ENCODE data around the gene PLEKHM2.
"Not testable (repeated sequence)": the region's sequence is repeated elsewhere in the genome, so short reads cannot be mapped to it uniquely, and the experiment has no call there.

The PLEKHM2 gene, protein sequence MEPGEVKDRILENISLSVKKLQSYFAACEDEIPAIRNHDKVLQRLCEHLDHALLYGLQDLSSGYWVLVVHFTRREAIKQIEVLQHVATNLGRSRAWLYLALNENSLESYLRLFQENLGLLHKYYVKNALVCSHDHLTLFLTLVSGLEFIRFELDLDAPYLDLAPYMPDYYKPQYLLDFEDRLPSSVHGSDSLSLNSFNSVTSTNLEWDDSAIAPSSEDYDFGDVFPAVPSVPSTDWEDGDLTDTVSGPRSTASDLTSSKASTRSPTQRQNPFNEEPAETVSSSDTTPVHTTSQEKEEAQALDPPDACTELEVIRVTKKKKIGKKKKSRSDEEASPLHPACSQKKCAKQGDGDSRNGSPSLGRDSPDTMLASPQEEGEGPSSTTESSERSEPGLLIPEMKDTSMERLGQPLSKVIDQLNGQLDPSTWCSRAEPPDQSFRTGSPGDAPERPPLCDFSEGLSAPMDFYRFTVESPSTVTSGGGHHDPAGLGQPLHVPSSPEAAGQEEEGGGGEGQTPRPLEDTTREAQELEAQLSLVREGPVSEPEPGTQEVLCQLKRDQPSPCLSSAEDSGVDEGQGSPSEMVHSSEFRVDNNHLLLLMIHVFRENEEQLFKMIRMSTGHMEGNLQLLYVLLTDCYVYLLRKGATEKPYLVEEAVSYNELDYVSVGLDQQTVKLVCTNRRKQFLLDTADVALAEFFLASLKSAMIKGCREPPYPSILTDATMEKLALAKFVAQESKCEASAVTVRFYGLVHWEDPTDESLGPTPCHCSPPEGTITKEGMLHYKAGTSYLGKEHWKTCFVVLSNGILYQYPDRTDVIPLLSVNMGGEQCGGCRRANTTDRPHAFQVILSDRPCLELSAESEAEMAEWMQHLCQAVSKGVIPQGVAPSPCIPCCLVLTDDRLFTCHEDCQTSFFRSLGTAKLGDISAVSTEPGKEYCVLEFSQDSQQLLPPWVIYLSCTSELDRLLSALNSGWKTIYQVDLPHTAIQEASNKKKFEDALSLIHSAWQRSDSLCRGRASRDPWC

DNA sequence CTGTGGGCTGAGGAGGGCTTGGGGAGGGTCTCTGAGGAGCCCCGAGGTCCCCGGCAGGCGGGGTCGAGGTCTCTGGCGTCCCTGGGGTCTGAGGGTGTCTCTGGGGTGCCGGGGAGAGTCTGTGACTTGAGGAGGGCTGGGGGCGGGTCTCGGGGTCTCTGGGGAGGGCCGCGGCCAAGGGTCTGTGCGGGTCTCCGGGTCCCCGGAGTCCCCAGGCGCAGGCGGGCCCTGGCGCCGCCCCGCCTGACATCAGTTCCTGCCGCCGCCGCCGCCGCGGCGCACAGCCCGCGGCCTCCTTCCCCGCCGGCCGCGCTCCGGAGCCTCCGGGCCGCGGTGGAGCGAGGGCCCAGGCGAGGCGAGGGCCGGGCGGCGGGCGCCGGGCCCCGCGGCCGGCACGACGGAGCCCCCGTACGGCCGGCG, at the start of gene PLEKHM2:
Gene PLEKHM2 (plus strand): TSS at position 279 of the 420 bp plus-strand sequence. CDS start 239 bp downstream, outside the sequence.
- peak; percentile 60 to 70 for DNase-seq

- DNase-seq, result no peak
These were observed 47.7 kb upstream of the PLEKHM2 start for GRCh38 chr1:15636436-15636835.

GRCh38 chr1:15637826-15638225, 46.3 kb upstream of the PLEKHM2 start:
- no peak for DNase-seq

- DNase-seq, result no peak
These were observed 44.9 kb upstream of the PLEKHM2 start for GRCh38 chr1:15639262-15639661.

DNA sequence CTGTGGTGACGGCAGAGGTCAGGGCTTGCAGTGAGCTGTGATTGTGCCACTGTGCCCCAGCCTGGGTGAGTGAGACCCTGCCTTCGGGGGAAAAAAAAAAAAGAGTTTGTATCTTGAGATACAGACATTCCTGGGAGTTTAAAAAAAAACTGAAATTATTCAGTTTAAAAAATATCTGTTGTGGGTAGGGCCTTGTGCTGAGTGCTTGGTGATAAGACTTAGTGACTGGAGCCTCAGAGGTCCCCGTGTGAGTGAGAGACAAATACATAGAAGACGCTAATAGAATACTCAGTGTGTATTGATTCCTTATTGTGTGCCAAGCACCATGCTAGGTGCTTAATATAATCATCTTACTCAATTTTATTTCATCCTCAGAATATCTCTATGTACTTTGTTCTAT, 44.2 kb upstream of the PLEKHM2 start:
- DNase-seq, result no peak

- no peak for DNase-seq
These were observed 43.5 kb upstream of the PLEKHM2 start for GRCh38 chr1:15640667-15641066.

DNA sequence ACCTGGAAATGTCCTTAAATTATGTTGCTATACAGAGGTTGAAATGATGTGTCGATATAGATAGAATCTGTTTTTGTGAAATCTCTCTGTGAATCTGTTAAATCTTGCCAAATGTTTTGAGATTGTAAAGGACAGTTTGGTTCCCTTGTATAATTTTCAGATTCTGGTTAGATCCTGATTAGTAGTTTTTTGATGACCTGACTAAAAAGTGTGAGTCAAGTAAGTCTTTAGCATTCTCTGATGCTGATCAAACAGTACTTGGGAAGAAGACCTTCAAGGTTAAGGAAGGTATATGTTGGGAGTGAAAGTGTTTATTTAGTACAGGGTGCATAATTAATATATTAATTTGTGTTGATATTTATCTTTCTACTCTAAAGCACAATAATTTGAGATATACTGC, 34.2 kb upstream of the PLEKHM2 start:
- no peak for DNase-seq

DNA sequence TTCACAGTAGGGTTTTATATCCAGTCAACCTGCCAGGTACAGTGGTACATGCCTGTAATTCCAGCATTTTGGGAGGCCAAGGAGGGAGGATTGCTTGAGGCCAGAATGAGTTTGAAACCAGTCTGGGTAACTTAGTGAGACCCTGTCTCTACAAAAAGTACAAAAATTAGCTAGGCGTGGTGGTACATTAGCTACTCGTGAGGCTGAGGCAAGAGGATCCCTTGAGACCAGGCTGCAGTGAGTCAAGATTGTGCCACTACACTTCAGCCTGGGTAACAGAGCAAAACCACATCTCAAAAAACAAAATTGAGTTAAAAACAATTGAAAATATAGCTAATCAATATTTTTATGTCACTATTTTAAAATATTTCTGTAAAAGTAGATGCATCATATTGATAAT, 33.7 kb upstream of the PLEKHM2 start:
- DNase-seq, result no peak

GRCh38 chr1:15652130-15652529, 32.0 kb upstream of the PLEKHM2 start:
- DNase-seq, result not testable (repeated sequence)

- no peak for DNase-seq
These were observed 29.9 kb upstream of the PLEKHM2 start for GRCh38 chr1:15654091-15654690.

GRCh38 chr1:15656464-15656863, 27.7 kb upstream of the PLEKHM2 start:
- DNase-seq, result no peak

DNA sequence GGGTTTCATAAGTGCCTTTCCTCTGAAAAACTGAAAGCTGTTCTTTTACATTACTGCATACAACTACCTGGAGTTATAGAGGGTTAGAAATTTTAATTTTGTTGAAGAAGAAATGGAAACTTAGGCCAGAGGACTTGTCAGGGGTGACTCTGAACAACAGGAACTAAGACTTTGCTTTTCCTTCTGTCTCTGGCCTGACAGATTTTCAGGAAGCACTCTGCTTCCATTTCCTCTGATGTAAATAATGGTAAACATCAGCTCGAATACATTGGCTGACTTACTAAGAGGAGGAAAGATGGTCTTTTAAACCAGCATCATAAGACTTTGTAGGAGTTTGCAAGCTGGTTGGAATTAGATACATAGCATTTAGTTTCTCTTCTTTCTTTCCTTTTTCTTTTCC, 27.1 kb upstream of the PLEKHM2 start:
- DNase-seq, result no peak

GRCh38 chr1:15660151-15660550, 24.0 kb upstream of the PLEKHM2 start:
- DNase-seq, result no peak

GRCh38 chr1:15662477-15662876, 21.6 kb upstream of the PLEKHM2 start:
- no peak for DNase-seq

DNA sequence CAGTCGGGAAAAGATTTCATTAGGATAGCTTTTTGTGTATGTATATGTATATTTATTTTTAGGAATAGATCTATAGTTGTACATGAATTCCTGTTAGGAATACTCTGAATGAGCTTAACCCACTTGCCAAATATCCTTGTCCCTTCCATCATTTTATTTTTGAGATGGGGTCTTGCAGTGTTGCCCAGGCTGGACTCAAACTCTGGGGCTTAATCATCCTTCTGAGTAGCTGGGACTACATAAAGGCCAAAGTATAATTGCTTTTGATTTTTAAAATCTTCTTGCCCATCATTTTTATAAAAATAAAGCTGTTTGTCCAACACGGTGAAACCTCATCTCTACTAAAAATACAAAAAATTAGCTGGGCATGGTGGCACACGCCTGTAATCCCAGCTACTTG, 20.2 kb upstream of the PLEKHM2 start:
- DNase-seq, result no peak

DNA sequence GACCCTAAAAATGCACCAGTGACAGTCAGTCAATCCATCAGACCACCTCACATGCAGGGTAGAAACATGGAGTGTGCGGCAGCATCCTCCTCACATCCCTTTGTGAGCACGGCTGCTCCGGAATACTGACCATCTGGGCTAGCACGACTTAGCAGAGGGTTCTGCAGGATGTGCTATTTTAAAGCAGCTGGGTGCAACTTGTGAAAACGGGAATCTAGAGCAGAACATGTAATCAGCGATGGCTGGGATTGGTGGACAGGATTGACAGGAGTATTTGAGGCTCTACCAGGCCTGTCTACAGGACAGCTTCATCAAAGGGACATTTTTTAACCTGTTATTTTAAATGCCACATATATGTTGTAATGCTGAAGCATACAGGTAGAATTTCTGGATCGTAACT, 16.8 kb upstream of the PLEKHM2 start:
- no peak for DNase-seq

DNA sequence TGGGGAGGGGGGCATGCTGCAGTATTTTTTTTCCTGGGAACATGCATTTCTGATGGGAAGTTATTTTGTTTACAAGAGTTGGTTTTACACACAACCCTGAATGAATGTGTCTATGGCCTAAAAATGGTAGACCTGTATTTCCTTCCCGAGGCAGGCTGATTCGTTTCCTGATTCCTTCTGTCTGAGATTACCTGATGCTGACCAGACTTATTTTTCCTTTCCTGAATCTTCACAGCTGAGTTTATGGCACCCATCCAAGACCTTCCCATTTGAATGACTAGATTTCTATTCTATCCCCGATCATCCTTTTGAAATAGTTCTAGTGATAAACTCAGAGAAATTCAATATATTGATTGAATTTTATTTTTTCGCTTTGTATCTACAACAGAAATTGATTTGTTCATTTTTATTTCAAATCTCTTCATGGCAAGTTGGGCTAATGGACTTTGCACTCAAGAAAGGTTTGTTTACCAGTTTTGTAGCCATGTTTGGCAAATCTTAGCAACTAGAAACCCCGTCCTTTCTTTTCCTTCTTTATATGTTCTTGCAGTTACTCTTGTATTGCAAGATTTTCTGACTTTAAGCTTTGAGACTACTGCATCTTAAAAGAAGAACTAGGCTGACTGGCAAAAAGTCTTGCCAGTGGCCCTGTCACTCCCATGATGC, 15.9 kb upstream of the PLEKHM2 start:
- DNase-seq, result no peak

GRCh38 chr1:15669074-15669473, 15.0 kb upstream of the PLEKHM2 start:
- no peak for DNase-seq

- no peak for DNase-seq
These were observed 14.3 kb upstream of the PLEKHM2 start for GRCh38 chr1:15669864-15670263.

DNA sequence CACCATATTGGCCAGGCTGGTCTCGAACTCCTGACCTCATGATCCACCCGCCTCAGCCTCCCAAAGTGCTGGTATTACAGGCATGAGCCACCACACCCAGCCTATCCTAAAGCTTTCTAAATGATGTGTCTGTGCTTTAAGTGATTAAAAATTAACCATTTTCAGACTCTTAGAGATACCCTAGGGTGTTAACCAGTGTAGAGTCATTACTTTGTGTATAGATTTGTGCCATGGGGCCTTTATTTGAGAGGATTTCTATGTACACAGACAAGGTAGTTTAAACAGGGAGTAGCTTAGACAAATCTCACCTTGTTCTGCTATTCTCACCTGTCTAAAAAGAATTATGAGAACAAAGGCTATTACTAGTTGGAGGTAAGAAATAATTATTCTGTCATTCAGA, 12.7 kb upstream of the PLEKHM2 start:
- DNase-seq, result no peak

GRCh38 chr1:15674386-15675159, 9.5 kb upstream of the PLEKHM2 start:
- no peak for DNase-seq

- DNase-seq, result no peak
These were observed 8.1 kb upstream of the PLEKHM2 start for GRCh38 chr1:15676010-15676409.

Data from CD4-positive, alpha-beta T cell treated with Interleukin-1 beta for 1 hour (primary cell).